NCI-H2196 (cell line): Measurements from ENCODE around the gene TCERG1L.
"Not testable (repeated sequence)": the region's sequence is repeated elsewhere in the genome, so short reads cannot be mapped to it uniquely, and the experiment has no call there.

ENCODE experiments used
- DNase-seq: peaks from one replicate; lab custom pipeline; 2025; ENCODE audit not compliant: unreplicated experiment; lab: John Stamatoyannopoulos, UW

Gene TCERG1L

GRCh38 chr10:131193923-131194322 lies 117.6 kb downstream of the TCERG1L start:
- DNase-seq = no peak

DNA sequence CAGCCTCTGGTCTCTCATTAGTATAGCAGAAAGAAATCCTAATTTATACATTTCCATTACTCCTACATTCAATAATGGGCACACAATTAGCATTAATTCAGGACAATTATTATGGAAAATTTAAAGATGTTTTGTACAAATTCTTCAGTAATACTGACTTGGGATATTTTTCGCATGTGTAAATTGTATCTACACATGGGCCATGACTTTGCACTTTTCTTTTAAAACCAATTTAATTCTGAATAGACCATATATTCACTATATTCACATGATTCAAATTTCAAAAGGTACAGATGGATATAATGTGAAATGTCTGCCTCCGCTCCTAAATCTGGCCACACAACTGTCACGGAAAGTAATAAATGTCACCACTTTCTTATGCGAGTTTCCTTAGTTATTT lies 123.0 kb downstream of the TCERG1L start:
- DNase-seq = no peak

DNA sequence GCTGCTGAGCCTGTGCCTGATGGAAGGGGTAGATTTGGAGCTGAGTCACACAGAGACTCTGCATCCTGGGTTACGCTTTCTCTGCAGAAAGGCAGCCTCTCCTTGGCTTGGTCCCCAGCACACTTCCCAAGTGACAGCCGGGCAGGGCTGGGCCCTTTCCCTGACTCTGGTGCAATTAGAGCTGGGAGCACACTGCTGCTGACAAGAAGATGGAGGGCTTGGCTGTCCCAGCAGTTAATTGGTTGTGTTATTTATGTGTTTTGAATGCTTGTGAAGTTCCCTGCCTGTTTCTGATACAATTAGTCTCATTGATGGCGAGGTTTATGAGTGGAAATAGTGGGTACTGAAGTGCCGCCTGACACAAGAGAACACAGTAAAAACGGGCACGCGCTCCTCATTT lies 123.6 kb downstream of the TCERG1L start:
- DNase-seq = no peak

DNA sequence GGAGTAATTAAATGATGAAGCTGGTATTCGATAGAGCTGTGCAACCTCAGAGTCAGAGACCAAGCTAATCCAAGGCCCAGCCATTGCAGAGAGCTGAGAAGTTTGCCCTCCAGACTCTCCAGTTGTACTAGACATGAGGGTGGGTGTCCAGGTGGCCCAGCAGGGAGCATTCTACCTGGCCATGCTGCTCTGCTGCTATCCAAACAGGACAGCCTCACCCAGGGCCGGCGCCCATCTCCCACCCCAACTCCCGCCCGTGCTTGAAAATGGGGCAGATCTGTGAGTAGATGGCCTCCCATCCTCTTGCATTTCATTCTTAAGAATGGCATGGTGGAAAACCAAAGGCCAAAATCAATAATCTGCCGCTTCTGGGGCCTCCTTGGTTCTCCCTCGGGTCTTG lies 124.2 kb downstream of the TCERG1L start:
- no peak for DNase-seq

DNA sequence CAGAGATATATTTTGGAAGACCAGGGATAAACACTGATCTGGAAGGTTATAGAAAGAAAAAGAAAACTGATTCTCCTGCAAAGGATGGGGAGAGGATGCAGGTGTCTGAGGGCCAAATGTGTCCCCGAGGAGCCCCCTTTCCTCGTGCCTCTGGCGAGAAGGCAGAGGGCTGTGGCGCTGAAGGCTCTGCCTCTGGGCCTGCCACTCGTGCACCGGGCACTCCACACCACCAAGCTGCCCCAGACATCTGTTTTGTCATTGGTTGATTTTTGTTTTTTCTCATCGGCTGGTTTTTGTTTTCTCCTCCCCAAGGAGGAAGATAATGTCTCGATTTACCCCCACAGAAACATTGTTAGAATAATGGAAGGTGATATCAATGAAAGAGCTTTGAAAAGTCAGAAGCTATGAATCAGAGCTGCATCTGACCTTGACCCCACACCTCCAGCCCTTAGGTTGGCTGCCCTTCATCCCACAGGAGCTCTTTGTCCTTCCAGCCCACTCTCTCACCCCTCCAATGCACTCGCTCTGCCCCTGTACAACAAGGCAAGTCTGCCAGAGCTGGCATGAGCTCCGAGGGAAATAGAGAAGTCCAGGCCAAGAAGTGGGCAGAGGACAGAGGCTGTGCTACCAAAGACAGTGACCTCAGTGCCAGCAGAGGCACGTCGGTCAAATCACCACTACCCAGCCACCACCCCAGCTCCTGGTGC lies 124.8 kb downstream of the TCERG1L start:
- no peak for DNase-seq

GRCh38 chr10:131184503-131184902 lies 127.0 kb downstream of the TCERG1L start:
- no peak for DNase-seq

DNA sequence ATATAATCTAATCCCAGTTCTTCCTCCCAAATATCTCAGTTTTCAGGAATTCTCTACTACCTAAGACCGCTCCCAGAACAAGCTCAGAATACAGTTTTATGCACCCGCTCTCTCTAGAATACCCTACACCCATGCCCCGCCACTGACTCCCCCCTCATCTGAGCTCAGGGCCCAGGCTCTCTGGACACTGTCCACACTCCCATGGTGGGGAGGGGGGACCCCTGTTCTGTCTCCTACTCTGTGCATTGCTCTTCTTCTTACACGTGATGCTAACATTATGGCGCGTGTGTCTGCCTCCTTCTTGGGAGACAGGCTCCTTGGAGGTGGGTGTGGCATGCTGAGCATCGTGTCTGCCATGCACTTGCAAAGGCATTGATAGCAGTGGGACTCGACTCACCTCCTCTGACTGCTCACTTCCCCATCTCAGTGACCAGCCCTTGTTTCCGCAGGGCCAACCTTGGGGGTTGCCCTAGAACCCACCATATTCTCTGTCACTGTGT lies 127.9 kb downstream of the TCERG1L start:
- no peak for DNase-seq

DNA sequence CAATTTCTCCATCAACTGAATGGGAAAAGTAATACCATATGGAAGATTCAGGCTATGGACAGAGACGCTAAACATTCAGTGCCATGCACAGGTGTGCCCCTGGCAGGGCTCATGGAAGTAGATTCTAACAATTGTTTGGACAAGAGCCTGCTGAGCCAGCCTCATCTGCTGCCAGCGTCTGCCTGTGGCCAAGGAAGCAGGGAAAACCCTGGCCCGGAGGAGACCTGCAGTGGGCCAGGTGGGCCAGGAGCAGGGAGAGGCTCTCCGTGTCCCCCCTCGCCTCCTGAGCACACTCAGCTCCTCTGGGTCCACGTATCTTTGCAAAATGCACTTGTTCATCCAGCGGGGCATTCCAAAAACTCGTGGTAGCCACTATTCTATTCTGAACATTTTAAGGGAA lies 130.1 kb downstream of the TCERG1L start:
- no peak for DNase-seq

DNA sequence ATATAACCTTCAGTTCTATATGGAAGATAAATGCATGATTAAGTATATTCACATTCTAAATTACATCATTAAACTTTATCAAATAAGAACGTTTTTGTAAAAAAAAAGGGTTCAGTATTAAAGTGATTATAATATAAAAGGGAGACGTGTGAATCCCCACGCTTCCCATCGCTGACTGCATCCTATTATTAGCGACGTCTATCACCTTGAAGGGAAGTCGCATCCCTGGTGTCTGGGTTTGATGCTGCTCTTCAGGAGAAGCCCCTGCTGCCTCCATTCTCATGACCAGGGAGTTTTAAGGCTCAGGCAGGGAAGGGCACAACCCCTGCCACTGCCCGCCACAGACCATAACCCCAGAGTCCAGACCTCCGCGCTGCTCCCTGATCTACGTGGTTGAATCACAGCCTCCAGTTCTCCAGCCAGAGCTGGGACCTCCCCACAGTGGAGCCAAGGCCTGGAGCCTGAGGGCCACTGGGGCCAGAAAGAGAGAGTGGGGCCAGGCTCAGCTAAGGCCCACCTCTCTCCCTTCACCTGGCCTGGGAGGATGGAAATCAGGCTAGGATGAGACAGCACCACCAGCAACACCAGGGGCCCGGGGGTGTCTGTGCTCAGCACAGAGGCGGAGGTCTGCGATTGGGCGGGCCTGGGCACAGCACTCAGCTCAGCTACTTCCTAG lies 130.6 kb downstream of the TCERG1L start:
- no peak for DNase-seq

- no peak for DNase-seq
These were observed 131.4 kb downstream of the TCERG1L start for GRCh38 chr10:131180086-131180485.

DNA sequence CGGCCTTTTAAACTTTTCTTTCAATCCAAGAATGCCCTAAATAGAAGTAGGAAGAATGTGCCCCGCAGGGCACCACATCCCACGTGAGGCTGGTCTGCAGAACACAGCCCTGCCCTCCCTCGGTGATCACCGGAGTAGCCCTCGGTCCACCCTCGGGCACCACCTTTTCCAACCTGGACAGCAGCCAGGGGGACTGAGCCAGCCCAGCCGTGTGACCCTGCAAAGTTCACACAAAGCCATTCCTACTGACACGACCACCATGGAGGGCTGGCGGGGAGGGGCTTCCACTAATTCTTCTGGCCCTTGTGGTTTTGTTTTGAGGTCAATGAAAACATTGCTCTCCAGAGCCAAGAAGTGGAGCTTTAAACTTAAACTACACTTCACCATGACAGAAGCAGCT lies 132.2 kb downstream of the TCERG1L start:
- no peak for DNase-seq

GRCh38 chr10:131178521-131179331 lies 132.8 kb downstream of the TCERG1L start:
- no peak for DNase-seq

DNA sequence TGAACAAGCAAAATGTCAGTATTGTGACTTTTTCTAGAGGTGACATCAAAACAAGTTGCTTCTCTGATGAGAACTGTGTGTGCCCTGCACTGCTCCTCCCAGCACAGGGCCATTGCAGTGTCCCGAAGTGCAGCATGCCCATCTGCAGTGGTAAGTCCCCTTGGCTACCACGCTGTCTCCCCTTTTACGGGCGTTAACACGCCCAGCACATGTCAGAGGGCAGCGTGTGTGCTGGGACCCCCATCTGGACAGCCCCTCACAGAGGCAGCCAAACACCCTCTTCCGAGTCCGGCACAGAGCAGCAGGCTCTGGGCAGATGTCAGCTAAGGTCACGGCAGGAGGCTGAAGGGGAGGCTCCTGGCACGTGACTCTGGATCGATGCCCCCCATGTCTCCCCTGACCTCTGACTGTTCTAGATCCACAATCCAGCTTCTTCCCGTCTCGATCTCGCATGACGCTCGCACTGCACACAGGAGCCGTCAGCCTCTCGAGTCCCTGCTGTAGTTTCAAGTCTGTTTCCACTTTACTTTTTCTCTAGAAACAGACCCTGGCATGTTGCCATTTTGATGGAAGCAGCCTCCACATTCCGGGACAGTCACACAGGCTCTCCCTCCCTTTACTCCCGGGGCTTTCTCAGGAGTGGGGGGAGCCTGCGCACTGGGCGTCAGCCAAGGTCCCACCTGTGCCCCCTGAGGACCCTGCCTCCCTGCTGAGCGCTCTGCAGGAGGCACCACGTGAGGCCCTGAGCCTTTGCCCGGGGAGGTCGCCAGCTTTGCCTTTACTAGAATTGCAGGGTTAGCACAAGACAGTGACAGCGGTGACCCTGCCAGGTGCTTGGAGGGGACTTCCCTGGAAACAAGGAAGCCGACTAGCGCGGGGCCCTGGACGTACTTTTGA lies 133.8 kb downstream of the TCERG1L start:
- no peak for DNase-seq

- DNase-seq = no peak
These were observed 134.6 kb downstream of the TCERG1L start for GRCh38 chr10:131176907-131177306.

GRCh38 chr10:131176324-131176723 lies 135.2 kb downstream of the TCERG1L start:
- not testable (repeated sequence) for DNase-seq

DNA sequence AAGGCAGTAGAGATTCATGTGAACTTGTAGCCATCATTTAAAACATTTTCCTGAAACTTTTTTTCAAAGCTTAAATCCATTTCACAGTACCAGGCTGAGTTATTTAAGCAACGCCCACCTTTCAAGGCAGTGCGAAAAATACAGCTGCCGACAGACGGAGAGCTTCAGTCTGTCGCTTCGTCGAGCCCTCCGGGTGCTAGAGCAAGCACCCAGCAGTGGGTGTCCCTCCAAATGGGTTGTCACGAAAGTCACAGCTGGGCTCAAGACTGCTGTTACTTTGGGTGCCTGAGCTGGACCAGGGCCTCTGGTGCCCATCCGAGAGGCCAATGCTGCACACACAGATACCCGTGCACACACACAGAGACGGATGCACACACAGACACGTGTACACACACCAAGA lies 135.6 kb downstream of the TCERG1L start:
- no peak for DNase-seq

DNA sequence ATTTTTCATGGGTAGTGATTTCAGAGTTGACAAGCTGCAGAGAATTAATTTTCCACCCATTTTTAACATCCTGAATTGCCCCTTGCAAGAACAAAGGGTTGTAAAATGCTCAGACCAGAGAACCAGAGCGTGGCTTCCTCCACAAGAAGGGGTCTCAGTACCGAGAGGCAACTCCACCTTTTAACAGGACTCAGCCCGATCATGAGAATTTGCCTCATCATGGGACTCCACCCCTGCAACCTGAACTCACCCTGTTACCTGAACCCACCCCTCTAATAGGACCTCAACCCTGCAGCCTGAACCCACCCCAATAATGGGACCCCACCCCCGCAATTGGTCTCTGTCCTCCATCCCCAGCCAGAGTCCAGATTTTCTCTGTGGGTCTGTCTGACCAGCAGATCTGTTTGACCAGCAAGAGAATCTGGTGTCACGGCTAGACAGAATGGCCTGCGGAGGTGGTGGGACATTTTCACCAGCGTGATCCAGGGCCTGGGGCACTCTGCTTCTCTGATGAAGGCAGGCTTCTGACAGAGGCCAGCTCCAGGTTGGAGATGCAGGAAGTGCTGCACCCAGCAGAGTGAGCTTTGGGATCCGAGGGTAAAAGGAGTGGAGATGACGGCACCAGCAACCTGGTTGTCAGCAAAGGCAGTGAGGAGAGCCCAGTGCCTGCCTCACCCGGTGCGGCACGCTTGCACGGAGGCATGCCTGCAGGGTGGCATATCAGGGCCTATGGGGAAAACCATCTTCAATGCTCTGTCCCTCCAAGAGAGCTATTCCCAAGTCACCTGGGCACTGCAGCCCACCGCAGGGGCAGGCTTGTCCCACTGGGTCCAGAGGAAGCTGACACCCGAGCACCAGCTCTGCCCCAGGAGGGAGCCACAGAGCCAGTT lies 136.6 kb downstream of the TCERG1L start:
- DNase-seq = no peak

- DNase-seq = no peak
These were observed 137.3 kb downstream of the TCERG1L start for GRCh38 chr10:131174211-131174565.

- DNase-seq = no peak
These were observed 137.9 kb downstream of the TCERG1L start for GRCh38 chr10:131173484-131174210.
